Panc1 (cell line): ENCODE measurements around the gene GNG7. TPM values are rescaled to one million over a fixed set of nuclear protein-coding genes. Genes with fewer than 3 reads are reported as not detected.

Source experiments
- ATAC-seq: fragments of 200-7000 bp; cut with Tn5 transposase; 2 replicates; pipeline ENCODE4 v1.9.1; 2020; ENCODE audit warnings: mild to moderate bottlenecking, moderate library complexity
- BruUV-seq: library from RNA; stranded (reverse); fragments of 400-500 nt; replicated peaks from 2 replicates; lab custom pipeline; 2021; lab: Mats Ljungman, UMichigan
- CTCF ChIA-PET: fragments of 300-600 bp; sonication (Branson Sonifier 250); formaldehyde crosslinking; loops from one replicate; lab custom pipeline; 2022; ENCODE audit warnings: antibody characterized with exemption; lab: Charles Lee
- POLR2A ChIA-PET: fragments of 300-600 bp; sonication (Branson Sonifier 250); formaldehyde crosslinking; loops from one replicate; lab custom pipeline; 2022; ENCODE audit warnings: antibody characterized with exemption; lab: Charles Lee
- DNase-seq: peaks from one replicate; pipeline ENCODE4 v3.0.0-alpha.2; 2010; ENCODE audit warnings: low read depth, low spot score
- H3K27ac ChIP-seq: 2 replicates; pipeline ENCODE4 v1.5.1; 2011; ENCODE audit warnings: mild to moderate bottlenecking, low read length, inconsistent platforms
- H3K27me3 ChIP-seq: fragments of 200-500 bp; sonication (Bioruptor generic); 2 replicates; pipeline ENCODE4 v1.6.0; 2014; ENCODE audit warnings: low read length, inconsistent platforms; ENCODE audit not compliant: control insufficient read depth, insufficient read depth
- H3K36me3 ChIP-seq: fragments of 200-500 bp; sonication (Bioruptor generic); 2 replicates; pipeline ENCODE4 v1.5.1; 2014; ENCODE audit warnings: inconsistent platforms, mild to moderate bottlenecking, low read length, moderate library complexity; ENCODE audit not compliant: control insufficient read depth, insufficient read depth
- H3K4me1 ChIP-seq: 2 replicates; pipeline ENCODE4 v1.5.1; 2011; ENCODE audit warnings: inconsistent platforms, mild to moderate bottlenecking, low read length, moderate library complexity; ENCODE audit not compliant: control insufficient read depth, insufficient read depth
- H3K4me3 ChIP-seq, 2 experiments: 2 replicates each; pipeline ENCODE4 v1.5.1; 2011 to 2012; ENCODE audit warnings: low read depth in 2 of 2, low read length in 2 of 2, mild to moderate bottlenecking in 2 of 2, inconsistent platforms in 1 of 2, moderate library complexity in 1 of 2
- H3K9me3 ChIP-seq: fragments of 200-500 bp; sonication (Bioruptor generic); 2 replicates; pipeline ENCODE4 v1.5.1; 2014; ENCODE audit warnings: low read depth, mild to moderate bottlenecking, inconsistent platforms, low read length, moderate library complexity; ENCODE audit not compliant: control insufficient read depth, insufficient read depth
- POLR2AphosphoS5 ChIP-seq: IDR thresholded peaks from 2 replicates; pipeline ENCODE4 v1.6.1; 2012; ENCODE audit warnings: mild to moderate bottlenecking, low read depth, low read length, moderate library complexity
- SIN3A ChIP-seq: IDR thresholded peaks from 2 replicates; pipeline ENCODE4 v1.6.1; 2012; ENCODE audit warnings: low read depth, mild to moderate bottlenecking, low read length, moderate library complexity, borderline replicate concordance; ENCODE audit not compliant: insufficient read depth
- TCF7L2 ChIP-seq: IDR thresholded peaks from 2 replicates; pipeline ENCODE4 v1.6.1; 2011; ENCODE audit warnings: mild to moderate bottlenecking, low read depth, low read length, inconsistent platforms
- in situ Hi-C: cut with HindIII; loops from 2 replicates; pipeline ENCODE4 v1.10.0; 2016; ENCODE audit warnings: low sequenced_read_pairs, low pct_unique_long_range_greater_than_20kb
- intact Hi-C: fragments of 100-400 bp; cut with micrococcal nuclease; formaldehyde crosslinking; loops from one replicate; pipeline ENCODE4 v1.10.0; 2022; ENCODE audit not compliant: unreplicated experiment
- total RNA-seq: library from RNA; stranded (reverse); gene quantifications from one replicate; pipeline ENCODE4 v1.2.1, GENCODE V29; 2021; ENCODE audit not compliant: unreplicated experiment
- TF ChIP-seq, protein P1 (sequence below): fragments of 450-650 bp; IDR thresholded peaks from 2 replicates; pipeline ENCODE4 v1.5.1; 2017; ENCODE audit warnings: mild to moderate bottlenecking
- TF ChIP-seq, protein P2 (sequence below), 2 experiments: IDR thresholded peaks; 2 replicates each; pipeline ENCODE4 v1.6.1; 2011 to 2012; ENCODE audit warnings: low read depth in 2 of 2, control low read depth in 1 of 2, low read length in 1 of 2, mild to moderate bottlenecking in 1 of 2, moderate library complexity in 1 of 2; ENCODE audit not compliant: insufficient read depth in 1 of 2

GNG7 gene
- total RNA-seq, 1 experiment from 2014 or later: 0.74 TPM

DNA sequence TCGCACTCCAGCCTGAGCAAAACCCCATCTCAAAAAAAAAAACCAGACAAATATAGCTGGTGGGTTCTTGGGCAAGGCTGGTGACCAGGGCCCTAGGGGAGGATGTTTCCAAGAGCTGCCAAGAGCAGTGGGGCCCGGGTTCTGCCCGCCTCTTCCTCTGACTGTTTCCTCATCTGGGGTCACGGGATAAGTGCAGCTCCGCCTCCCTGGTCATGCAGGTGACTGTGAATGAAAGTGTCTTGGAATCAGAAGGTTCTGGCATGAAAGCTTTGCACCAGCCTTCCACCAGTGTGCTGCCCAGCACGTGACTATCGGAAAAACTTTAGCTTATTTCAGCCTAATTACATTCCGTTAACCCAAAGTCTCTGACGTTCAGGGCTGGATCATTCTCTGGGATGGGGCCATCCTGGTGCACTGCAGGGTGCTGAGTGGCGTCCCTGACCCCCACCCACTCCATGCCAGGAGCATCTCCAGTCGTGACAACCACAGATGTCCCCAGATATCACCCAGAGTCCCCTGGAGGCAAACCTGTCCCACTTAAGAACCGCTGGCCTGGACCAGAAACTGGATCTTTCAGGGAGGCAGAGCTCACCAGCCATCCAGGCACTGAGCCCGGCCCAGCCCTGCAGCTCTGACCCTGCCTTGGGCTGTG is 85.6 kb downstream of the GNG7 start:
- Histone ChIP-seq H3K4me3 (no peak overlapping the region), H3K36me3 (no peaks in the 10 kb centered on the region), H3K9me3 (no peaks in the 10 kb centered on the region), H3K27ac (no peak overlapping the region; the same call in 1 of the 2 replicates), H3K4me1 (peaks cover 33% of the 10 kb centered on the region), H3K27me3 (no peaks in the 10 kb centered on the region)
- CTCF ChIA-PET: interaction anchor here (0.7 to 1.1 kb wide), 2 partner anchors 139 to 206 kb away, joined by 3 read pairs; no protein-coding TSS in a partner anchor
- ATAC-seq (no peak), DNase-seq (no peak)
- intact Hi-C loops (no loop called here), in situ Hi-C loops (no loop called here)
- no peak for TF ChIP-seq TCF7L2
- no peak for TF ChIP-seq SIN3A
- TF ChIP-seq, protein P1, sequence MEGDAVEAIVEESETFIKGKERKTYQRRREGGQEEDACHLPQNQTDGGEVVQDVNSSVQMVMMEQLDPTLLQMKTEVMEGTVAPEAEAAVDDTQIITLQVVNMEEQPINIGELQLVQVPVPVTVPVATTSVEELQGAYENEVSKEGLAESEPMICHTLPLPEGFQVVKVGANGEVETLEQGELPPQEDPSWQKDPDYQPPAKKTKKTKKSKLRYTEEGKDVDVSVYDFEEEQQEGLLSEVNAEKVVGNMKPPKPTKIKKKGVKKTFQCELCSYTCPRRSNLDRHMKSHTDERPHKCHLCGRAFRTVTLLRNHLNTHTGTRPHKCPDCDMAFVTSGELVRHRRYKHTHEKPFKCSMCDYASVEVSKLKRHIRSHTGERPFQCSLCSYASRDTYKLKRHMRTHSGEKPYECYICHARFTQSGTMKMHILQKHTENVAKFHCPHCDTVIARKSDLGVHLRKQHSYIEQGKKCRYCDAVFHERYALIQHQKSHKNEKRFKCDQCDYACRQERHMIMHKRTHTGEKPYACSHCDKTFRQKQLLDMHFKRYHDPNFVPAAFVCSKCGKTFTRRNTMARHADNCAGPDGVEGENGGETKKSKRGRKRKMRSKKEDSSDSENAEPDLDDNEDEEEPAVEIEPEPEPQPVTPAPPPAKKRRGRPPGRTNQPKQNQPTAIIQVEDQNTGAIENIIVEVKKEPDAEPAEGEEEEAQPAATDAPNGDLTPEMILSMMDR: no peak
- no peak for TF ChIP-seq POLR2AphosphoS5
- TF ChIP-seq, protein P2, sequence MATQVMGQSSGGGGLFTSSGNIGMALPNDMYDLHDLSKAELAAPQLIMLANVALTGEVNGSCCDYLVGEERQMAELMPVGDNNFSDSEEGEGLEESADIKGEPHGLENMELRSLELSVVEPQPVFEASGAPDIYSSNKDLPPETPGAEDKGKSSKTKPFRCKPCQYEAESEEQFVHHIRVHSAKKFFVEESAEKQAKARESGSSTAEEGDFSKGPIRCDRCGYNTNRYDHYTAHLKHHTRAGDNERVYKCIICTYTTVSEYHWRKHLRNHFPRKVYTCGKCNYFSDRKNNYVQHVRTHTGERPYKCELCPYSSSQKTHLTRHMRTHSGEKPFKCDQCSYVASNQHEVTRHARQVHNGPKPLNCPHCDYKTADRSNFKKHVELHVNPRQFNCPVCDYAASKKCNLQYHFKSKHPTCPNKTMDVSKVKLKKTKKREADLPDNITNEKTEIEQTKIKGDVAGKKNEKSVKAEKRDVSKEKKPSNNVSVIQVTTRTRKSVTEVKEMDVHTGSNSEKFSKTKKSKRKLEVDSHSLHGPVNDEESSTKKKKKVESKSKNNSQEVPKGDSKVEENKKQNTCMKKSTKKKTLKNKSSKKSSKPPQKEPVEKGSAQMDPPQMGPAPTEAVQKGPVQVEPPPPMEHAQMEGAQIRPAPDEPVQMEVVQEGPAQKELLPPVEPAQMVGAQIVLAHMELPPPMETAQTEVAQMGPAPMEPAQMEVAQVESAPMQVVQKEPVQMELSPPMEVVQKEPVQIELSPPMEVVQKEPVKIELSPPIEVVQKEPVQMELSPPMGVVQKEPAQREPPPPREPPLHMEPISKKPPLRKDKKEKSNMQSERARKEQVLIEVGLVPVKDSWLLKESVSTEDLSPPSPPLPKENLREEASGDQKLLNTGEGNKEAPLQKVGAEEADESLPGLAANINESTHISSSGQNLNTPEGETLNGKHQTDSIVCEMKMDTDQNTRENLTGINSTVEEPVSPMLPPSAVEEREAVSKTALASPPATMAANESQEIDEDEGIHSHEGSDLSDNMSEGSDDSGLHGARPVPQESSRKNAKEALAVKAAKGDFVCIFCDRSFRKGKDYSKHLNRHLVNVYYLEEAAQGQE (IDR thresholded peaks at IDR 0.05; ENCODE audit: insufficient read depth in 1 of 2, low read depth in 2 of 2, low read length in 1 of 2): no peak
- POLR2A ChIA-PET: no interaction called here
- no TSS peak for BruUV-seq

DNA sequence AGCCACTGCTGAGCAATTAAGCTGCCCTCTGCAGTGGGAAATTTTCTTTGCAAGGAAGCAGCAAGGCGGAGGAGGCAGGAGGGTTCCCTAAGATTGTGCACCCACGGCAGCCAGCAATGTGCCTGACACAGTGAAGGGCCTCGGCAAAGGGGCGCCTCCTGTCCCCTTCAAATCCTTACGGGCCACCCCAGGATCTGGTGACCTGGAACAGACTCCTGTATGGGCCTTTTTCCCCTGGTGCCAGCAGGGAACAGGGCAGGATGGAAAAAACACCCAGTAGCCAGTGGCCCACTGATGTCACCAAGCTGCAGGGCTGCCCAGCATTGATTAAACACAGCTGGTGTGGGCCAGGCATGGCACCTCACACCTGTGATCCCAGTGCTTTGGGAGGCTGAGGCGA is 86.7 kb downstream of the GNG7 start:
- Histone ChIP-seq H3K9me3 (no peaks in the 10 kb centered on the region), H3K27ac (no peak overlapping the region), H3K27me3 (no peaks in the 10 kb centered on the region), H3K36me3 (no peaks in the 10 kb centered on the region), H3K4me1 (peaks cover 32% of the 10 kb centered on the region), H3K4me3 (no peak overlapping the region)
- in situ Hi-C loops (no loop called here), intact Hi-C loops (no loop called here)
- BruUV-seq: no TSS peak
- CTCF ChIA-PET: interaction anchor here (0.7 kb wide), 1 partner anchor 205 kb away, joined by 3 read pairs; no protein-coding TSS in a partner anchor
- TF ChIP-seq, protein P1: no peak
- TF ChIP-seq POLR2AphosphoS5 (no peak), SIN3A (no peak), TCF7L2 (no peak)
- TF ChIP-seq, protein P2 (IDR thresholded peaks at IDR 0.05; ENCODE audit: insufficient read depth in 1 of 2, low read depth in 2 of 2, low read length in 1 of 2): no peak
- ATAC-seq (no peak), DNase-seq (no peak)
- POLR2A ChIA-PET: no interaction called here
